ENCODE data around the gene CSTF1.

The CSTF1 gene

DNA sequence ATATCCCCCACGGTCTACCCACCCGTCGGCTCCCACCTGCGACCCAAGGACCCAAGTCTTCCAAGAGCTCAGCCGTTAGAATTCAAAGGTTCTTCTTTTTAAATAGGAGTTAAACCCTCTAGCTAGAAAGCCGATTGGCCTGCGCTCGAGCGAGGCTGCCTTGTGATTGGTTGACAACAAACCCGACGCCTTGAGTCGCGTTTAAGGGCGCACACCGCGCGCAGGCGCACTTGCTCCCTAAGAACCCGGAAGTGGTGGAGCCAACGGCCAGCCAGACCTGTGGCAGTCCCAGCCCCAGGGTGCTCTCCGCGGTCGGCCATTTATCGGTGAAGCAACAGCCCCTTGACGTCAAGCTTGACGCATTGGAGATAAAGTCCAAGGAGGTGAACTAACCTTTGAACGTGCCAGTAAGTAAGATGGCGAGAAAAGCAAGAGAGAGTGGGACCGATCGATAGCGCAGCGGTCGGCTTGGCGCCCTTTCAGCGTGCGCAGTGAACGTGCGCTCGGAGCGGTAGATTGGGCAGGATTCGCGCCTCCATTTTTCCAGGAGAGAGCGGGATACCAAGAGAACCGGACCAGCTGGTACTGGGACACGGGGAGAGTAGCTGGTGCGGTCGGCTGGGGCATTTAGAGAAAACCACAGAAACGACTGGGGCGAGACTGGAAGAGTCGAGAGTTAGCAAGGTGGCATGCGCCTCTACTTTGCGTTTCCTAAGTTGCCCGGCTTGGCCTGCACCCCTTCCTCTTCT is at the start of gene CSTF1, which contains the start of gene AURKA:
CSTF1 (plus strand) TSS at position 514 of the 749 bp plus-strand sequence. CDS start 2,908 bp downstream, outside the sequence.
AURKA (minus strand) TSS at position 84 of the 749 bp plus-strand sequence. CDS start 4,018 bp downstream, outside the sequence.
- peak; percentile 100 for DNase-seq

DNA sequence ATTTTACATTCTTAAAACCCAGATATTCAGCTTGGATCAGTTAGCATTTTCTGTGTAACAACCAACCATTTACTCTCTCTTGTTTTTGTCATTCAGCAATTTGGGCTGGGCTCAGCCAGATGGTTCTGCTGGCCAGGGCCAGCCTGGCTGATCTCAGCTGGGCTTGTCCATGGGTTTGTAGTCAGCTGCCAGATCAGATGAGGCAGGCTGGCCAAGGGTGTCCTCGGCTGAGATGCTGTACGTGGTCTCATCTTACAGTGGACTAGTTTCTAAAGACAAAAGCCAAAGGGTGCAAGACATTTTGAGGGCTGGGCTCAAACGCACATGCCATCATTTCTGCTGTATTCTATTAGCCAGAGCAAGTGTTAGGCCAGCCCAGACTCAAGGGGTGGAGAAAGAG is 49.7 kb upstream of the CSTF1 start:
- DNase-seq: no peak

DNA sequence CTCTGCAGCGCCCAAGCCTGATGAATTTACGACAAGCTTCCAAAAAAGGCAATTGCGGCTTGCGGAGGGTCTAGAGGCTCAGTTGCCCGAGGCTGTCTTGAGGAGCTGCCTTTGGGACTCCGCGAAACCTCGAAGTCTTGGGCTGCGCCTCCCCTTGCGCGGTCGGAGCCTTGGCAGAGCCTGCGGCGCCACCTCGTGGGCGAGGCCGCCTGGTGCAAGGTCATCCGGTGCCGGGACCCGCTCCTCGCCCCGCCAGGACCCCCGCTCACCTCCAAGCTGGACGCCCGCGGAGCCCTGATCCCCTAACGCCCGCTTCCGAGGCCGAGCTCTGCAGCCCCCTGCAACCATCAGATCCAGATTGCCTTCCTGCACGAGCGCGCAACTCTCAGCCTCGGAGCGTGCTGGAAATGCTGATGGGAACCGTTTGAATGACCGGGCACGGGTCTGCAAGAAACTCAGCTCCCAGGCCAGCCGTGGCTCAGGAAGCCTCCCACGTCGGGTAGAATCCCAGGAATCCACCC is 48.5 kb upstream of the CSTF1 start:
- peak in 1 of 2 donors; percentile 23 for DNase-seq

GRCh38 chr20:56345911-56346310 is 46.5 kb upstream of the CSTF1 start:
- DNase-seq: no peak

DNA sequence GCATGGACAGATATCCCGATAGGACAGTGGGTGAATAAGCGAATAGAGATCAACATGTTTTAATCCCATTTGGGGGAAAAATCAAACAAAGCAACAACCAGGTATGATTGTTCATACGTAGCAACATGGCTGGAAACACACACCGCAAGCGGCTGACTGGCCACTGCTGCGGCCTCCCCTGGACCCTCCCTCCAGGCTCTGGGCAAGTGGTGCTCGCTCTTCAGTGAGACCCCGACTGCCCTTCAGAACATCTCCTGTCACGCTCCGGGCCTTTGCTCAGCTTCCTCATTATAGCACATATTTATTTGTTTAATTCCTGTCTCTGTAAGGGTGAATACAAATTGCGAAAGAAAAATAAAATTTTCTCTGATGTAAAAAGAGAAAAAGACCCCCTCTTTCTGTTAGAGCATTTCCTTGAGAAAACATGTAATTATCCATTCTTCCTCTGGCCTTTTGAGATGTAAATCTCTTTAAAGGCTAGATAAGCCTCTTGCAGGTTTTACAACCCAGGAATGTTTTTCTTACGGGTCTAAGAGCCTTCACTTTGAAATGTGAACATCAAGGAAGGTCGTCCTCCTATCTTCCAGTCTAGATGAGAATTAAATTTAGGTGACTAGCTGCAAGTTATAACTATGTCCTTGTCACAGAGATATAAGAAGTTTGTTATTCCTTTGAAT is 44.7 kb upstream of the CSTF1 start:
- DNase-seq: no peak

DNA sequence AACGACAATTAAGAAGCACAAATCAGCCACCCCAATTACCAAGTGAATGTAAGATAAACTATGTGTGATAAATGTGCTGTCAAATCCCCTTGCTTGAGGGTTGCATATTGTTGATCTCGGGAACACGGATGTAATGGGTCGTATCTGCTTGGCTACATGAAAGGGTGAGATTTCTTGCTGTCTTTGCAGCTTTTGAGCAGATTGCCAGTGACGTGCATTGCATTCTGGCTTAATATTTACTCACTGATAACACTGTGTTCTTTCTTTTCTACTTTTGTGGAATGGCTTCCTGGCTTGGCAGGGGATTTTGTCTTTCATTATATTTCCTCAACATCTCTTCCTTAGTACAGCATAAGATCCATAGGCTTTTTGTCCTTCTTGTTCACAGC is 44.1 kb upstream of the CSTF1 start:
- DNase-seq: no peak

- DNase-seq: no peak
These were observed 43.7 kb upstream of the CSTF1 start for GRCh38 chr20:56348746-56349145.

DNA sequence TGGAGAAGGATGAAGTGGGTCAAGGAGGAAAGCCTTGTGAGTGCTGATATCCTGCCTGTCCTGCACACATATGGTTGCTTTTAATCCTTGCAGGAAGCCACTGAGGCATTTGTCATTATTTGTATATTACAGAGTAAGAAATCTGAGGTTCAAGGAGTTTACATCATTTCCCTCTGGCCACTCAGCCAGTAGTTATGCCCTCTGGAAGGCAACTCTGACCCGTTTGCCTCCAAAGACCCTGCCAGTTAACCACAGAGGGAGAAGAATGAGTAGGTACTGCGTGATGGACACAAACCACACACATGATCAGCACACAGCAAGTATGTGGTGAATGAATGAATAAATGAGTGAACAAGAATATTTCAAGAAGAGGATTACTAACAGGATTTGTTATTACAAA is 41.6 kb upstream of the CSTF1 start:
- no peak for DNase-seq

- DNase-seq: no peak
These were observed 39.9 kb upstream of the CSTF1 start for GRCh38 chr20:56352345-56353055.

DNA sequence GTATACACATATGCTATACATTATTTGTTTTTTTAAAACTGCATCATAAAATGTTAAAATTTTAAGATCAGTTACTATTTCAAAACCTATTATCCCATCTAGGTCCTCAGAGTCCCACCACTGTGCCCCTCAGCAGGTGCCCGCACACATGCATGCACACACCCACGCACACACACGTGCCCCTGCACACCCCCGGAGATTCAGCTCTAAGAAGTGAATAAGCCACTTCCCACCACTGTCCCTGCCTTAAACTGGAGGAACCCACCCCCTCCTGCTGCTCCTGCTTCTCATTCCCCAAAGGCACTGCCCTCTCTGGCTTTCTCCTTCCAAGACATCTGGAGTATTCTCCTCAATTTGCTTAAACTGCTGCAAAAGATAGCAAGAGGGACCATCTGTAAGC is 39.1 kb upstream of the CSTF1 start:
- DNase-seq: no peak

DNA sequence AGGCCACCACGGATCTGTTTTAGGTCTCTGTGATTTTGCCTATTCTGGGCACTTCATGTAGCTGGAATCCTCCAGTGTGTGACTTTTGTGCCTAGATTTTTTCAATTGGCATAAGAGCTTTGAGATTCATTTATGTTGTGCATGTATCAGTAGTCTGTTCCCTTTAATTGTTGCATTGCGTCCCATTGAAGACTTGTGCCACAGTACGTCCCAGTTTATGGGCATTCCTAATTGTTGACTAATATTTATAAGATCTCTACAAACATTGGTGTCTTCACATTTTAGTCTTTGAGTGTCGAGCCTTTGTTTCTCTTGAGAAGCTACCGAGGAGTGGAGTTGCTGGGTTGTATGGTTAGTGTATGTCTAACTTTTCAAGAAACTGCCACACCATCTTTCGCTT is 34.4 kb upstream of the CSTF1 start:
- DNase-seq: no peak

DNA sequence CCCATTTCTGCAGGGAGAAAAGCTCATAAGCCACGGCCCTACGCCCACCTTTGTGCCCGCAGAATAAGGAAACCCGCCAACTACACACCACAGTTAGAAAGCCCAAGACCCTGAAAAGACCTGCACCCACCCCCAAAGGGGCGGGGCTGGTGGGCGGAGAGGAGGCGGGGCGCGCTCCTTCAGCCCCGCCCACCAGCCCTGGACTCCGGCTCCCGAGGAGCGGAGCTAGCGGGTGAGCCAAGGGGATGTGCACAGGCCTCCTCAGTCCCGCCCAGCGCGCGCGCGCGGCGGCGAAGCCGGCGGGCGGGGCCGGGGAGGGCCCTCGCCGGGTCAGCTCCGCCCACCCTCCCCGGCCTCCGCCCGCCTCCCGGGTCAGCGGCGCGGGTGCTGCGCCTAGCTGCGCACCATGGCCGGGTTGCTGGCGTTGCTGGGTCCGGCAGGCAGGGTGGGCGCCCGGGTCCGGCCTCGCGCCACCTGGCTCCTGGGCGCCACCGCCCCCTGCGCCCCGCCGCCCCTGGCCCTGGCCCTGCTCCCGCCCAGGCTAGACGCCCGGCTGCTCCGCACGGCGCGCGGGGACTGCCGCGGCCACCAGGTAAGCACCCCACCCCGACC is 33.7 kb upstream of the CSTF1 start, which contains the start of gene FAM210B:
FAM210B (plus strand) TSS at position 375 of the 612 bp plus-strand sequence; CDS start at position 407, 32 bp downstream.
- peak; percentile 88 to 90 for DNase-seq

GRCh38 chr20:56359212-56360132 is 33.0 kb upstream of the CSTF1 start:
- DNase-seq: peak in 1 of 2 donors; percentile 12

DNA sequence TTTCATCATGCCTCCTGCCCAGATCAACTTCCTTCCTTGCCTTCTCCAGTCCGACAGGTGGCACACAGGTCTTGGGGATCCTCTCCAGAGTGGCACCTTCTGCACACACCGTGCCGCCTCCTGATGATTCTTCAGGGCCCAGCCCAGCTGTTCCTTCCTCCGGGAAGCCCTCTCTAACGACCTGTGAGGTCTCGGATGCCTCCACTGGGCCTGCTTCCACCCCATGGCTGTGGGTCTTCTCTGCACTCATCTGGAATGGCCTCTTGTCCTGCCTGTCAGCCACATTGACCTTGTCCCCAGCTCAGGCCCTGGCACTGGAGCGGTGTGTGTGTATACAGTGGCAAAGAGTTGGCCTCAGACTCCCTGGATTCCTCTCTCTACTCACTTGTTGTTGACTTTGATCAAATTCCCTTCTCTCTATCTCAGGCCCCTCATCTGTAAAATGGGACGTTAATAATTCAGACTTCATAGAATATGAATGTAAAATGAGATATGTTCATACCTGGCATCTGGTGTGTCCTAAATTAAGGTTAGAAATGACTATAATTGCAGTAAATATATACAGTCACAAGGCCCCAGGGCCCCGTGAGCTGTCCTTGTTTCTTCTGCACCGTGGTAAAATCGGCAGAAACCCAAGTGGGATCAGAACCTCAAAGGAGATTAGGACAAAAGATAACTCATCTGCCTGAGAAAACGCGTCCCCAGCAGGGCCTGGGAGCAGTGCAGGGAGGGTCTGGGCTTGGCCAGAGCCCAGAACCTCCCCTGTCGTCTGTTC is 32.1 kb upstream of the CSTF1 start:
- no peak for DNase-seq

DNA sequence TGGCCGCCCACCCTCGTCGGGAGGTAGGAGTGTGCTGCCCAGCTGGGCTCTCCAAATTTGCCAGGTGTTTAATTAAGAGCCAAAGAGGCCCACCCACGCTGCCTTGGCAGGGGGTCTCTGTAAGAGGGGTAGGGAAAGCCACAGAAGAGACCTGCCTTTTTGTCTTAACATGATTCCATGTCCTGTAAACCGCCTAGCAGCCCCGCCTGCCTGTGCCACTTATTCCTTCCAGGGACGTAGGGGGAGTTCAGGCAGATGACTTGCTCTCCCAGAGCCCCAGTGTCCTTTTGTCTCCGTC is 31.6 kb upstream of the CSTF1 start:
- DNase-seq: no peak

- no peak for DNase-seq
These were observed 30.5 kb upstream of the CSTF1 start for GRCh38 chr20:56361900-56362299.

DNA sequence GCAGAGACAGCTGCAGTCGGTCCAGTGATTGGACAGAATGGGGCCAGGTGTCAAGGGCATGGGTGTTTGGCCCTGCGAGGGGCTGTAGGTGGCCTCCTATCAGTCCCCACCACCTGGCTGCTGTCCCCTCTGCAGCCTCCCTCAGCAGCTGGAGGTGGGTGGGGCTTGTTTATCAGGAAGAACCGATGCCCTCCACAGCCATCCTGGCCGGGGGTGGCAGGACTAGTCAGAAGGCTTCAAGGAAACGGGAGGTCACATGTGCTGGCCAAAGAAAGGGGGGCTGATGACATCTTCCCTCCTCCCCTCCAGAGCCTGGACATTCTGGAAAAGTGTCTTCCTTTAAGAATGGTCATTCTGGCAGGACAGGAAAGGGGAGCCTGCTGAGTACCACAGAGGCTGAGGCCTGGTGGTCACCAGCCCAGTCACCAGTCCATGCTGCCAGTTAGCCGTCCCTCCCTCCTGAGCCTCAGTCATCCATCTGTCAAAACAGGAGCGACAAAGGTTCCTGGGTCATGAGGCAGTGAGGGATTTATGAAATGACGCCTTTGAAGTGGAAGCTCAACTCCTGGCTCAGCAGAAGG is 29.5 kb upstream of the CSTF1 start:
- DNase-seq: no peak

DNA sequence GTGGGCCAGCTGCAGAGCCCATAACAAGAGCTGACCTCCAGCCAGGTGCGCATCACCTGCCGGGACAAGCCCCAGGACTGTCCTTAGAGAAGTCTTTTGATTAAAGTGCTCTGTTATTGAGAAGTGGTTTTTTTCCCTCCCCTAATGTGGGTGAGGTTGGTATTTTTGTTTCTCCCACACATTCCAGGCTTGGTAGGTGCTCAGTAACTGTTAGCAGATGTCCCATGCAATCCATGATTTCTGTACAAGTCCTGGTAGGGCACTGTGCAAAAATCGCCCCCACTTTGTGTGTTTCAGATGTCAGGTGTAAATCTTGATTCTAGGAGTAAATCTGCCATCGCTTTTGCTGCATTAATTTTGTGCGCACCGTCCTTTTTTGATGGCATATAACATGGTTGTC is 29.0 kb upstream of the CSTF1 start:
- no peak for DNase-seq

GRCh38 chr20:56368351-56369134 is 23.9 kb upstream of the CSTF1 start:
- DNase-seq: no peak

DNA sequence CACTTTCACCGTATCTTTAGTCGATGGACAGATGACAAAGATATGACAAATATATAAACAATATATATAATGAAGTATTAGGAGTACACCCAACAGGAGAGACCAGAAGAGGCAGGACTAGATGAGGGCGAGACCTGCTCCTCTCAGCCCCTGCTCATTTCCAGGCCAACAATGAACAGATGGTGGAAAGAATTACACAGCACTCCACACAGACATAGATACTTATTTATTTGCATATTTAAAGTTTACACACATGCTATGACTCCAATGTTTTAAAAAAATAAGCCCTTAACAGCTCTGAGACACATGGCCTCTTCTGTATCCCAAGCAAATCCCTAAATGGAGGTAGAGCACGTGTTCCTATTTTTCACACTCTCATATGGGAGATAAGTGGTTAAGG is 23.3 kb upstream of the CSTF1 start:
- no peak for DNase-seq
